ENCODE measurements around the gene E2F6.

The E2F6 gene

DNA sequence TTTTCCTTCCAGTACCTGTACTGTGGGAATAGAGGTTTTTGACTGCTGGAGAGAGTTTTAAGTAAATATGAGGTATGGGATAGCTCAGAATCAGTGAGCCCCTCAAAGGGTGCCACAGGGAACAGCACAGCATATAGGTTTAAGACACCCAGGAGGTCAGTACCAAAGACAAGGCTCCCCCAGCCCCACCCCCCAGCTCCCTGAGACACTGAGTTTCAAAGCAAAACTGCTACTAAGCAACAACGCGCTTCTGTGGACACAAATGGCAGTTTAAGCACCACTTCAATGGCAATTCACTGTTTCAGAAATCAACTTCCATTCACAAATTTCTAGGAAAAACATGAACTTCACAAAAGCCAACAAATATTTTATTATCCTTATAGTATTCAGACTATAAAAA is 15.2 kb downstream of the E2F6 start:
- no peak for DNase-seq

- peak; percentile 52 for DNase-seq
These were observed 19.2 kb downstream of the E2F6 start for GRCh38 chr2:11446733-11447248.

DNA sequence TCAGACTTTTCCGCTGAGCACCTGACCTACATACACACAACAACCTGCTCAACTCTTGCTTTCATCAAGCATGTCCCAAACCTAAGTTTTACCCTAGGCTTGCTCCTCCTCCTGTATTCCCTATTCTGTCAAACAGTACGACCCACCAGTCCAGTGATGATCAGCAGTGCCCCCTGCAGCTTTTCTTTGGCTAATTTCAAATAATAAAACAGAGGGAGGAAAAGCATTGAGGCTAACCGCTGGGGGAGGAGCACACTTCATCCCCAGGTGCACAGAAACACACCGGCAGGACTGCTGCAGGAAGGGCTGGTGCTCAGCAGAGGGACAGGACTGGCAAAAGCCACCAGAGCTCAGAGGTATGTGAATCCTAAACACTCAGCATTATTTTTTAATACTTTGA is 21.2 kb downstream of the E2F6 start:
- no peak for DNase-seq

DNA sequence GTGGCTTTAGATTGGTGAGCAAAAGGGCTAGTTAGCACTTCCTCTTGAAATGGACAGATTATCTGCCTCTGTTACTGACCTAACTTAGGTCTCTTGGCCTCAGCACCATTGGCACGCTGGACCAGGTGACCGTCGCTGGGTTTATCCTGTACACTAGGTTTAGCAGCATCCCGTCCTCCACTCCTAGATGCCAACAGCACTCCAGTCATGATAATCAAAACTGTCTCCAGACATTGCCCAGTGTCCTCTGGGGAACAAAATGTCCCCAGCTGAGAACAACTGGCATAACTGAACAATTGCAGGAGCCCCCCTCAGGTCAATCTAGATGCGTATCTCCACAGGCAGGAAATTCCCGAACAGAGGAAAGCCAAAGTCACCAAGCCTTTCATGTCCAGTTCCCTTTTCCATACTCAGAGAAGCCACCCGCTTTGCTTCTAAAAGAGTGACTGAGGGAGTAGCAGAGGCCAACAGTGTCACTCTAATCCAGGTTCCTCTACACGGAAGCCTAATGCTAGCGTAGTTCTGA is 27.3 kb downstream of the E2F6 start:
- no peak for DNase-seq

DNA sequence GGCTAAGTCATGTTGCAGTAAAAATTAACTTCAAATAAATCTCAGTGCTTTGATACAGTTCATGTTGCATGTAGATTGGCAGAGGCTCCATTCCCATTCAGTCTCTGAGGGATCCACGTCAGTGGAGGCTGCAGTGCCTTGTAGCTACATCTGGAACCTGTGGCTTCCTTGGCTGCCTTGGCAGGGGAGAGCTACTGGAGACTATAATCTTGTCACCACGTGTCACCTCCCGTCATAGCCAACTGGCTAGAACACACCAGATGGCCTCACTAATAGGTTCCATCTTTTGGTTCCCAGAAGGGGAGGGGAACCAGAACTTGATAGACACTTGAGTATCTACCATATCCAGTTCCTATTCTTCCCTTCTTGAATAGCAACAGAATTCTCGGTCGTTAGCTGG is 28.4 kb downstream of the E2F6 start:
- DNase-seq, result no peak

DNA sequence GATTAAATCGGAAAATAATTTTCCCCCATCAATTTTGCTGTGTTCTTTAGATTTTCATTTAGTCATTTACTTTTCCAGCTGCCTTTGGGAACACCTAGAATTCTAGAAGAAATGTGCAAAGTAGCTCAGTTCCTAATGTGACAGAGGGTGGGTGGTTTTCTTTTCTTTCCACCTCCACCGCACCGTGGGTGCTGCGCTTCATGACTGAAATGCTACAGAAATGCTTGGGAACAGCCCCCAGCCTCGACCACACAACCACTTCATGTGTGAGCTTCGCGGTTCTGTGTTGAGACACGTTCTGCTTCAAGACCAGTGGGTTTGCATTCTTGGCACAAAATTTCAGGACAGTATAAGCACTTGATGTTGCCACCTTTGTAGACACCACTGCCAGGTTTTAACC is 30.9 kb downstream of the E2F6 start:
- no peak for DNase-seq

DNA sequence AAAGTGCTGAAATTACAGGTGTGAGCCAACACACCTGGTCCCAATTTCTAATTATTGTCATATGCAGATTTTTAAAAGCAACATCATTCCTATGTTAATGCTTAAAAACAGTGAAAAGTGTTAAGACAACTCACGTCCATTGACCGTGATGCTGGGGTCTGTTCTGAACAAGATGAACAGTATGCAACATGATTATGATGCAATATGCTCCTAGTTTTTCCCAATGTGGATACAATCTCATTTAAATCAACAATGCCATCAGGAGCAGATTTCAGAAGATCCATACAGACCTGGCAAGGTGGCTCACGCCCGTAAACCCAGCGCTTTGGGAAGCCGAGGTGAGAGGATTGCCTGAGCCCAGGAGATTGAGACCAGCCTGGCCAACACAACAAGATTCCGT is 31.5 kb downstream of the E2F6 start:
- no peak for DNase-seq

- DNase-seq, result peak; percentile 63
These were observed 32.1 kb downstream of the E2F6 start for GRCh38 chr2:11433822-11434221.

DNA sequence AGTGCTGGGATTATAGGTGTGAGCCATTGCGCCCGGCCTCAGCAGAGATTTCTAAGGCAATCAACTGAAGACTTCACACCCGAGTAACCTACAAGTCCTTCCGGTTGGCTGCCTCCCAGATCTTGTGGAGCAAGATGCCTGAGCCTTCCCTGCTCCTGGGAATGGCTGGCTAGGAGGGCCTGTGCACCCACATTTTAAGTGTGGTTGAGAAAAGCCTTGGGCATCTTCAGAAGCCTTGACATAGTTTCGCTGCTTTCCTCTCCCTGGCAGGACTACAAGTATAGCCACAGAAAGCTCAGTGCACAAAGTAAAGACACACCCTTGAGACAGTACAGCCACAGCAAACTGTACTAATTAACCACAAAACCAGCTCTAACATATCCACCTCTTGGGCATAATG is 35.2 kb downstream of the E2F6 start:
- no peak for DNase-seq

DNA sequence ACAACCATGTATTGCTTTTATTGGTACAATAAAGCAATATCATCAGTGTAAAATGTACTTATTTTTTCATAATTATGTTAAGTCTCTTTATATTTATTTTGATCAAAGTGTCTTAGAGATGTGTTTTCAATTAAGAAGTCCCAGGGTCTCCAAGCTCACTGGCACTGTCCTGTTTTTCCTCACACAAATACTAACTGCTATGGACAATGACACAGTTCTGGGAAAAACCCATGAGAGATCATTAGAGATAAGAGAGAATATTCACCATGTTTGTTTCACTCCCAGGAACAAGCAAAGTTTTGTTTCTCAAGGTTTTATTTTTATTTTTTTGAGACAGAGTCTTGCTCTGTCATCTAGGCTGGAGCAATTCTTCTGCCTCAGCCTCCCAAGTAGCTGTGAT is 38.7 kb downstream of the E2F6 start:
- no peak for DNase-seq

DNA sequence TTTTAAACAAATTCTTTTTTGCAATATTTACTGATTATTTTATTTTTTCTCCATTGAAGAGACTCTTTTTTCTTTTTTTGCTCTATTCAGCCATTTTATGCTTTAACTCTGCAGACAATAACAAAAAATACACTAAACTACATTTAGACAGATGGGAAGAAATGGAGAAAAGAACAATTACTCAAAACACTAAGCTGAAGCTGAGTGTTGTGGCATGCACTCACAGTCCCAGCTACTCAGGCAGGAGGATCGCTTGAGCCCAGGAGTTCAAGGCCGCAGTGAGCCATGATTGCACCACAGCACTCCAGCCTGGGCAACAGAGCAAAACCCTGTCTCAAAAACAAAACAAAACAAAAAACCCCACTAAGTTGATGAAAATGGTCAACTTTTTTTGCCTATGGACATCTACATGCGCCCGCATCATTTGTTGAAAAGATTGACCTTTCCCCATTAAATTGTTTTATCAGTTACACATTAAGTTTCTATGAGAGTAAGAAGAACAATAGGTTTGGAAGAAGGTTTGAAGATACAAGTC is 43.0 kb downstream of the E2F6 start:
- DNase-seq, result no peak

GRCh38 chr2:11422491-11422865 is 43.5 kb downstream of the E2F6 start:
- no peak for DNase-seq

DNA sequence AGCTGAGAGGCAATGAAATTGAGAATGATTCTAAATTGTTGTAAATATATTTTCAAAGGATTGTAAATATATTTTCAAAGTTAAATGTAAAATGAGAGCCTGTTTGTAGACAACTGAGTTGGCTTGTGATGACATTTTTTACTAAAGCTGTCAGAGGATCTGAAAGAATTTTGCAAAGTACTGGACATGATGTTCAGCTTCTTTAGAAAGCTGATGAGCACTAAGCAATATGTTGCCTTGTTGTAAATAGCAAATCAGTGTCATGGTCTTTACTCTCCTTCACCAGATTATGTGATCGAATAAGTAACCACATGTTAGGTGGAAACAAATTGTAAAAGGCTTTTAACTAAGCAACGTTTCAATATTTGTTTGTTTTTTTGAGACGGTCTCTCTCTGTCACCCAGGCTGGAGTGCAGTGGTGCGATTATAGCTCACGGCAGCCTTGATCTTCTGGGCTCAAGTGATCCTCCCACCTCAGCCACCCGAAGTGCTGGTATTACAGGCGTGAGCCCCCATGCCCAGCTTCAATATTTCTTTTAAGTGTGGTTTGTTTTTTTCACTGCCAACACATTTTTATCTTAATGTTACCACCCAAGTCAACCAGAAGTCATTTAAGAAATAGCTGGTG is 44.0 kb downstream of the E2F6 start:
- DNase-seq, result no peak

- no peak for DNase-seq
These were observed 45.3 kb downstream of the E2F6 start for GRCh38 chr2:11420671-11421070.

DNA sequence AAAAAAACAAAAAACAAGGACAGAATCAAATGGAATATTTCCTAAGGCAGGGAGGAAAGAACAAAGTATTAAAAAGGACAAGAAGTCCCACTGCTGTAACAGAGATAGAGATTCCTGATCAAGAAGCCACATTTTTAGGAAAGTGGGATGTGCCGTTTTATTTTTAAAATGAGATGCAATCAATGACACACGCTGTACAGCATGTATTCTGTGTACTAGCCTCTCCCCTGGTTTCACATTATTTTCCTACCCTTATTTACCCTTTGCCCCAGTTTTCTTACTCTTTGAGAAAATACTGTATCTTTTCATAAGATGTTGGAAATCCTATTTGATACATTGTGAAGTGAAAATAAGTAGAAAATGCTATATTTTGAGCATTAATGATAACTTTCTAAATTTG is 45.8 kb downstream of the E2F6 start:
- no peak for DNase-seq

DNA sequence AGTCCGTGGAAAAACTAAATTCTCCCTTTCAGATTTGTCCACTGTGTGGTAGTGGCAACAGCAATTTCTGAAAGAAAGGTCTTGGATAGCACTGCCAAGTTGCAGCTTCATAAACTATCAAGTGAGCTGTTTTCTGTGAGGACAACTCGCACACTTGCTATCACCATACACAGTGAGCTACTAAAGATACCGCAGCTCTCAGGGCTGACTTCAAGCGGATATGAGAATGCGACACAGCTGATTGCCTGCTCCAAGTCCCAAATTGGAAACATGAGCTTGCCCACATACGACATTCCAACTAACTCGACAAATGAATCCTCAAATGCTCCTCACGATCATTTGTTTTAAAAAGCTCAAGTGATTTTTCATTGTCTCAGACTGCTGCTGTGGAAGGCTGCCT is 46.2 kb downstream of the E2F6 start:
- DNase-seq, result no peak

DNA sequence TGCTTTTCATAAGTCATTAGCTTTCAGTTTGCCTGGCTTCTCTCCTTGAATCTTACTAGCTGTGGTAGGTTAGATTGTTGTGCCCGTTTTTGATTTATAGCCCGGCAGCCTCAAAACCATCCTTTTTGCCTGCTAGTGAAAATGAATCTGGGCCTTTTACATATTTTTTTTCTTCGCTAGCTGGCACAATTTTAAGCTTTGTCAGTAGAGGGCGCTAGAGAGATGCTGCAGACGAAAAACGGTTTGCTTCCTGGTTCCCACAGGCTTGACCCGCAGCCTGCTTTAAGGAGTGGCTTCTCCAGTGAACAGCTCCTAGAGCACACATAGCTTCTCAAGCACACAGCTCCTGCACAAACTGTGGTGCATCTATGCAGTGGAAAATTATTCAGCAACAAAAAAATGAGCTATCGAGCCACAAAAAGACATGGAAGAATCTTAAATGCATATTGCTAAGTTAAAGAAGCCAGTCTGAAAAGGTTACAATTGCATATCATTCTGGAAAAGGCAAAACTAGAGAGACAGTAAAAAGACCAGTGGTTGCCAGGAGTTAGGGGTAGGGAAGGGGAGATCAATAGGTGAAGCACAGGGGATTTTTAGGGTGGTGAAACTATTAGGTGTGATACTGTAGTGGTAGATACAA is 47.9 kb downstream of the E2F6 start:
- peak; percentile 19 for DNase-seq

DNA sequence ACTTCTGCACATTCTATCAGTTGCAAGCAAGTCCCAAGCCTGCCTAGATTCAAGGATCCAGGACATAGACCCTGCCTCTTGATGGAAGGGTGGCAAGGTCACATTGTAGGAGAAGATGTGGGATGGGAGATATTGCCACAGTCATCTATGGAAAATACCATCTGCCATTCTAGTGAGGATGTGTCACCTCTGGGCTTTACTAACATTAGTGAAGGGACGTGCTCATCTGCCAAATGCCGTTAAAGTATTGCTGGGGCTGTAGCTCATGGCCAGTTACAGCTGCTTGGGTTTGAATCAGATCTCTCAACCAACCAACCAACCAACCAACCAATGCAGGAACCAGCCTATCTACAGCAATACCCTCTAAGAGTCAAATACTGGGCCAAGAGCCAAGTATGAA is 49.0 kb downstream of the E2F6 start:
- no peak for DNase-seq

DNA sequence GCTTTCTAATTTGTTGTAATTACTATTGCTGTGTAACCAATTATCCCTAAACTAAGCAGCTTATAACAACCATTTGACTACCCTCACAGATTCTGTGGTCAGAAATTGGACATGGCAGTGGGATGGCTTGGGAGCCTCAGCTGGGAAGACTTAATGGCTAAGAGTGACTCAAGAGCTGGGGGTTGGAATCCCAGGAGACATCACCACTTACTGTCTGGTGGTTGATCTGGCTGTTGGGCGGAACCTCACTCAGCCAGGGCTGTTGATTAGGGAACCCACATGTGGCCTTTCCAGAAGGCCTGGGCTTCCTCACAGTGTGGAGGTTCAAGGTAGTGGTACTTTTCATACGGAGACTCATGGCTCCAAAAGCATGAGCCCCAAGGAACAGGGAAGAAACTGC is 49.8 kb downstream of the E2F6 start:
- no peak for DNase-seq

- DNase-seq, result no peak
These were observed 51.4 kb downstream of the E2F6 start for GRCh38 chr2:11414372-11415124.

GRCh38 chr2:11412449-11412810 is 53.5 kb downstream of the E2F6 start:
- DNase-seq, result no peak

DNA sequence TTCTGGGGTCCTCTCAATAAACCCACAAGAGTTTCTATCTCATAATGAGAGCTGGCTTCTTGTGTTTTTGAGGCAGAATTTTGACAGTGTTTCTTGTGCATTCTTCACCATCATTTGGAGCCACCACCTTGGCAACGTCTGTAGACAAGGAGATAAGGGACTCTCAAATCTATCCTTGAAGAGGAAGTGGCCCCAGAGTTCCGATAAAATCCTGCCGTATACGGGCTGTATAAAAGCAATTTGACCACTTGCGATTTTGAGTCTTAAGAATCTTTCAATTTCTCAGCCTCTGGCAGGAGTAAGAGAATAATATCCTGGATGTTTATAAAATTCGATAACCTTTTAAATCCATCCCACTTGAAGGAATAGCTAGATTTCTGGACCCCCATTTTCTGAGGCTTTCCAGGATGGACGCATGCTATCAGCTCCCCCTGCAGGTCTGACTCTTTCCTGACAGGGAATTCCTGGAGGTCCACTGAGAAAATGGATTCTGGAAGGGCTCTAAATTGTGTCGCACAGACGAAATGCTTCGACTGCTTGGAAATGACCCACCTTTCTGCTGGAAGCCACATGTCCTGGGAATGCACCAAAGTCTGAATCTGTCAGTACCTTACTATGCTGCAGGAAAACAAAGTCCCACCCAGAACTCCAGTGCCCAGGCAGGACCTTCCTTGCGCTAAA is 54.1 kb downstream of the E2F6 start:
- DNase-seq, result peak; percentile 63

- no peak for DNase-seq
These were observed 54.7 kb downstream of the E2F6 start for GRCh38 chr2:11411244-11411643.

Data from suppressor macrophage treated with lipopolysaccharide for 4 hours (primary cell).